GM18517 (cell line): ENCODE results near the gene DHH.
"Not testable (repeated sequence)": the region's sequence is repeated elsewhere in the genome, so short reads cannot be mapped to it uniquely, and the experiment has no call there.

ENCODE experiments used
- ATAC-seq: cut with Tn5 transposase; IDR thresholded peaks from one replicate; pipeline ENCODE4 v1.9.1; 2021; ENCODE audit warnings: mild to moderate bottlenecking, moderate library complexity; ENCODE audit not compliant: unreplicated experiment

Gene DHH

GRCh38 chr12:49094160-49094974, at the start of gene DHH:
TSS of gene DHH (minus strand) at chr12:49094801. CDS start at chr12:49094512, 289 bp downstream.
- no peak for ATAC-seq

GRCh38 chr12:49144384-49144783, 49.8 kb upstream of the DHH start:
- ATAC-seq = no peak

GRCh38 chr12:49138999-49139398, 44.4 kb upstream of the DHH start:
- ATAC-seq = no peak

DNA sequence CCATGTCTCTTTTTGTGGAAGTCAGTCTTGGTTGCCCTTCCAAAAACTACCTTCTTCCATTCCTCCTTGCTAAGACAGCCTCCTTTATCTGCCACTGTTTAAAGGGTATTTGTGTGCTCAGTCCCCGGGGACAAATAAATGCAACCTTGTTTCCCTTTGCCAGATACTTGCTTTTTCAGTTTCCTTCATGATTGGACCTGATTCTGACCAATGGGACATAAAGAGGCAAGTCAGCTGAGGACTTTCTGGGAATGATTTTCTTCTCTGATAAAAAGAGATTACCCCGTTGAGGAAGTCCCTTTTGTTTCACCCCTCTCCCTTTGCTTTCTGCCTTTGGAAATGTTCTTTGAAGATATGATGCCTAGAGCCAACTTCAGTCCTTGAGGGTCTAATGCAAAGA, 44.0 kb upstream of the DHH start:
- ATAC-seq = no peak

GRCh38 chr12:49137476-49137875, 42.9 kb upstream of the DHH start:
- ATAC-seq = no peak

DNA sequence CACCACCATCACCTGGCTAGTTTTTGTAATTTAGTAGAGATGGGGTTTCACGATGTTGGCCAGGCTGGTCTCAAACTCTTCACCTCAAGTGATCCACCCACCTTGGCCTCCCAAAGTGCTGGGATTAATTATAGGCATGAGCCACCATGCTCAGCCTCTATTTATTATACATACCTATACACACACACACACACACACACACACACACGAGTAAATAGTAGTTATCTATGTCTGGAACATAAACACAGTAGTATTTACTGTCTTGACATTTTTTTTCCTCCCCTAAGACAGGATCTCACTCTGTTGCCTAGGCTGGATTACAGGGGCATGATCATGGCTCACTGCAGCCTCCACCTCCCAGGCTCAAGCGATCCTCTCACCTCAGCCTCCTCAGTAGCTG, 42.4 kb upstream of the DHH start:
- ATAC-seq = not testable (repeated sequence)

DNA sequence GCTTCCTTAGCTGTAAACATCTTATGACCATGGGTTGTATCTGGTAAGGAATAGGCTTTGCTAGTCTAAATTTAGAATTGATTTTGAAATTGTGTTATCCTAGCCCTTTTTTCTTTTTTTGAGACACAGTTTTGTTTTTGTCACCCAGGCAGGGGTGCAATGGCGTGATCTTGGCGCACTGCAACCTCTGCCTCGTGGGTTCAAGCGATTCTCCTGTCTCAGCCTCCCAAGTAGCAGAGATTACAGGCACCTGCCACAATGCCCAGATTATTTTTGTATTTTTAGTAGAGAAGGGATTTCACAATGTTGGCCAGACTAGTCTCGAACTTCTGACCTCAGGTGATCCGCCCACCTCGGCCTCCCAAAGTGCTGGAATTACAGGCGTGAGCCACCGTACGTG, 39.0 kb upstream of the DHH start:
- no peak for ATAC-seq

GRCh38 chr12:49133014-49133413, 38.4 kb upstream of the DHH start:
- no peak for ATAC-seq

DNA sequence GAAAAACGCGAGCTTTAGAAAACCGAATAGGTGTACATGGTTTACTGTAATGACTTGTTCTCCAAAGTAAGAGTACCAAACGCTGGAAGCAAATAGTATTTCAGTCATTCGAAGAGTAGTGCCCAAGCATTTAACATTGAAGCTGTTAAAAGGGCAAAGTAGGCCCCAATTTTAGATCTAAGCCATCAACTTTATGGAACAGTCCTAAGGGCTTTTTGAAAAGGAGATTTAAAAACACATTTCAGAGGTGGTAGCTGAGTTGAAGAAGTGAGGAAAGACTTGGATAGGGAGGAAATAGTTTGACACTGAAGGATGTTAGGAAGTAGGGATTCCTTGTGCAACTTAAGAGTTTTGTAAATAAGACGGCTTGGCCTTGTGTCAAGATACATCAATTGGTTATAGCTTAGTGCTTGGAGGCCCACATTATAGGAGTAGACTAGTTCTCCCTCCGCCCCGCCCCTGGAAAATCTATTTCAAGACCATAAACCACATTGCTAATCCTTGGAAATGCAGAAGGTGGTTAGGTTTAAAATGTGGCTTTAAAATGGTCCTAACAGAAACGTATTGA, 37.4 kb upstream of the DHH start:
- ATAC-seq = no peak

DNA sequence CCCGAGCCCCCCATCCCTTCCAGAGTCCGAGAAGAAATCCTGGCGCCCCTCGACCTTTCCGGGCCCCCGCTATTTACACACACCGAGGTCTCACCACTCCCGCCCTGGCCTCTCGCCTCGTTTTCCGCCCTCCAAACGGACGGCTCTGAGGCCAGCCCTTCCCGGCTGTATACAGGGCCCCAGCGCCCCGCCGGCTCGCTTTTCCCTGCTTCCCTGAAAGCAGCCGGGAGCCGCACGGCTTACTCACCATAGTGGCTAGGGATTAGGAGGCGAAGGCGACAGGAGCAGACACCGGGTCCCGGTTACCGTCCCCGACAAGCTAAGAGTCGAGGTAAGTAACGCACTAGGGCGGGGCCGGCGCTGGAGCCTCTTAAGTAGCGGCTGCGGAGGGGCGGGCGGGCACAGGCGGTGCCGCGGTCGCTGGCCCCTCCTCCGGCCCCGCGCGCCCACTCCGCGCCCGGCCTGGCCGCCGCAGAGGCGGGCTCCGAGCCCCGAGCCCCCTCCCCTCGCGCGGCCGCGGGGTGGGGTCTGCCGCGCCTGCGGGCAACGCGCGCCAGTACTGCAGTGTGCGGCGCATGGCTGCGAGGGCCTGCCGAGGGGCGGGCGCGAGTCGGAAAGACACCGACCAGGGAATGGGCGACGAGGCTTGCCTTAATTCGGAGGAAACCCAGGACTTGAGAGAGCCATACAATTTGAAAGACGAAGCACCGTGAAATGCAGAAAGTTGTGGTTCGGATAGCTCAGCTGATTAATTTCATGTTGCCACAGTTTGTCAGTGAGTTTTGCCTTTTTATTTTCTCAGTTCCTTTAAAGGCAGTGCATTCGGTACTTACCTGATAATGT, 36.7 kb upstream of the DHH start, which contains the start of gene TUBA1B:
Gene TUBA1B, minus strand, starts transcription at position 345 of the 843 bp plus-strand sequence. Its CDS starts 95 bp downstream, at position 250.
- ATAC-seq = peak; percentile 51

- peak; percentile 50 for ATAC-seq
Observed at GRCh38 chr12:49130151-49131050, 35.8 kb upstream of the DHH start.

- ATAC-seq = no peak
Observed at GRCh38 chr12:49129332-49130150, 34.9 kb upstream of the DHH start.

DNA sequence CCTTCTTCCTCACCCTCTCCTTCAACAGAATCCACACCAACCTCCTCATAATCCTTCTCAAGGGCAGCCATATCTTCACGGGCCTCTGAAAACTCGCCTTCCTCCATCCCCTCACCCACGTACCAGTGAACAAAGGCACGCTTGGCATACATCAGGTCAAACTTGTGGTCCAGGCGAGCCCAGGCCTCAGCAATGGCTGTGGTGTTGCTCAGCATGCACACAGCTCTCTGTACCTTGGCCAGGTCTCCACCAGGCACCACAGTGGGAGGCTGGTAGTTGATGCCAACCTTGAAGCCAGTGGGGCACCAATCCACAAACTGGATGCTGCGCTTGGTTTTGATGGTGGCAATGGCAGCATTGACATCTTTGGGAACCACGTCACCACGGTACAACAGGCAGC, 33.4 kb upstream of the DHH start:
- ATAC-seq = not testable (repeated sequence)

- no peak for ATAC-seq
Observed at GRCh38 chr12:49126852-49127763, 32.5 kb upstream of the DHH start.

- ATAC-seq = no peak
Observed at GRCh38 chr12:49121047-49121696, 26.6 kb upstream of the DHH start.

- ATAC-seq = no peak
Observed at GRCh38 chr12:49111206-49111605, 16.6 kb upstream of the DHH start.

DNA sequence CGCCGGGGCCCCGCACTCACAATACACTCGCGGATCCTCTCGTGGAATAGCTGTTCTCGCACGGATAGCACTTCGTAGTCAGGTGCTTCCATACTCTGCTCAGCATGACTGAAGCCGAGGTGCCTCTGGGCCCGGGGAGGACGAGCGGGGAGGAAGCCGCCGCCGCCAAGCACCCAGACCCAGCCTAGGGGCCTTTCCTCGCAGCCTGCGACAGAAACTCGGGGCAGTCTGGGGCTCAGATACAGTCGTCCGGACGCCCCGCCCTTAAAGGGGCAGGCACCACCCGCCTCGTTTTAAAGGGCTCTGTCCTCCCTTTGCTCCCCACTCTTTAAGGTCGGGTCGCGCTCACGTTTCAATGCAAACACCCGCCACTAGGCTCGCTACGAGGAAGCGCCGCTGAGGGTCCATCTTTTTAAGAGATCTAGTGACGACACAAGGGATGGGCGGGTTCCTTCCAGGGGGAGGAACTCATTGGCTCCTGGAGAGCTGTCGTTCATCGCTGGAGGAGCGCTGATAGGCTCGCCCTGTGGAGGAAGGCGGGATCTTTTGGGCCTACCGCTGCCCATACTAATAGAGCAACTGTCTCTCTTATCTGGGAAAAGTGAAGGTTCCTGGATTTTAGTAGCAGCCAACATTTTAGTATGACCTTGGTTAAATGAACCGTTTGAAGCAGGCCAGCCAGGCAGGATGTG, 16.0 kb upstream of the DHH start, which contains the start of gene LMBR1L:
Gene LMBR1L, minus strand, starts transcription at position 384 of the 692 bp plus-strand sequence. Its CDS starts 292 bp downstream, at position 92.
- peak; percentile 99 for ATAC-seq
